Muscle of arm (tissue), 12 donors: ENCODE measurements around the gene TUNAR. TPM values are rescaled to one million over a fixed set of nuclear protein-coding genes. Genes with fewer than 3 reads are reported as not detected.

Source experiments
- DNase-seq: peaks from one replicate; pipeline ENCODE4 v3.0.0-alpha.2; 2013
- polyA plus RNA-seq, 12 donors: library from polyadenylated mRNA; unstranded; fragments of 120-200 nt; gene quantifications; one replicate each; pipeline ENCODE4 v1.2.1, GENCODE V29; 2013; ENCODE audit not compliant: insufficient read length in 12 of 12

Gene TUNAR
- polyA plus RNA-seq, 12 donors = 0.06 to 0.29 (median 0.07) TPM; not detected in 5

GRCh38 chr14:95911456-95911855 is 34.8 kb downstream of the TUNAR start:
- DNase-seq = peak; percentile 0

- no peak for DNase-seq
These were observed 38.7 kb downstream of the TUNAR start for GRCh38 chr14:95915330-95915729.

GRCh38 chr14:95918466-95918865 is 41.8 kb downstream of the TUNAR start:
- no peak for DNase-seq

- no peak for DNase-seq
These were observed 44.3 kb downstream of the TUNAR start for GRCh38 chr14:95920769-95921438.

GRCh38 chr14:95922080-95922479 is 45.4 kb downstream of the TUNAR start:
- no peak for DNase-seq

GRCh38 chr14:95928751-95929150 is 52.1 kb downstream of the TUNAR start:
- DNase-seq = no peak

GRCh38 chr14:95931384-95931783 is 54.8 kb downstream of the TUNAR start:
- DNase-seq = no peak

- peak; percentile 42 for DNase-seq
These were observed 58.7 kb downstream of the TUNAR start for GRCh38 chr14:95935228-95935822.

GRCh38 chr14:95936041-95936440 is 59.4 kb downstream of the TUNAR start:
- DNase-seq = no peak

GRCh38 chr14:95939335-95939734 is 62.7 kb downstream of the TUNAR start:
- DNase-seq = no peak

- DNase-seq = no peak
These were observed 65.3 kb downstream of the TUNAR start for GRCh38 chr14:95941897-95942296.

GRCh38 chr14:95943699-95944098 is 67.1 kb downstream of the TUNAR start:
- DNase-seq = no peak

GRCh38 chr14:95944462-95944861 is 67.8 kb downstream of the TUNAR start:
- no peak for DNase-seq

- no peak for DNase-seq
These were observed 70.2 kb downstream of the TUNAR start for GRCh38 chr14:95946867-95947266.

GRCh38 chr14:95948558-95948981 is 71.9 kb downstream of the TUNAR start:
- no peak for DNase-seq

- no peak for DNase-seq
These were observed 74.7 kb downstream of the TUNAR start for GRCh38 chr14:95951359-95951758.

- DNase-seq = peak; percentile 6
These were observed 76.6 kb downstream of the TUNAR start for GRCh38 chr14:95953111-95953724.

- DNase-seq = no peak
These were observed 80.2 kb downstream of the TUNAR start for GRCh38 chr14:95956601-95957460.

- no peak for DNase-seq
These were observed 81.5 kb downstream of the TUNAR start for GRCh38 chr14:95958105-95958504.

- no peak for DNase-seq
These were observed 82.7 kb downstream of the TUNAR start for GRCh38 chr14:95959317-95959716.

GRCh38 chr14:95961481-95961880 is 84.8 kb downstream of the TUNAR start:
- no peak for DNase-seq

GRCh38 chr14:95964901-95965300 is 88.3 kb downstream of the TUNAR start:
- no peak for DNase-seq
